ENCODE measurements around the gene BMPR1A.

The BMPR1A gene

GRCh38 chr10:86837663-86838062 lies 81.2 kb downstream of the BMPR1A start:
- no peaks in the 10 kb centered on the region for H3K4me1 ChIP-seq (ENCODE audit: low read length)
- H3K4me3 ChIP-seq (ENCODE audit: low read length), result no peak overlapping the region
- peaks cover 14% of the 10 kb centered on the region; the same call in 1 of the 2 replicates for H3K79me2 ChIP-seq (ENCODE audit: low read length)
- no peaks in the 10 kb centered on the region for H3K9me3 ChIP-seq (ENCODE audit: insufficient read depth, low read length)
- no peak overlapping the region for H2AFZ ChIP-seq (ENCODE audit: low read depth, low read length)
- no peak overlapping the region for H3K4me2 ChIP-seq (ENCODE audit: low read length)
- H3K36me3 ChIP-seq (replicated peaks; ENCODE audit: low read depth, low read length), result peaks cover 10% of the 10 kb centered on the region
- H3K27ac ChIP-seq (ENCODE audit: low read length), result no peak overlapping the region
- no peak overlapping the region for H3K9ac ChIP-seq (ENCODE audit: low read length)
- no peak for TF ChIP-seq EZH2phosphoT487 (IDR thresholded peaks at IDR 0.05; ENCODE audit: low read depth)
- no peaks in the 10 kb centered on the region for H3K27me3 ChIP-seq (ENCODE audit: low read depth, low read length)
- peaks cover 17% of the 10 kb centered on the region; the same call in 1 of the 2 replicates for H4K20me1 ChIP-seq (ENCODE audit: insufficient read depth, low read length)

GRCh38 chr10:86840498-86840897 lies 84.1 kb downstream of the BMPR1A start:
- Histone ChIP-seq H3K79me2 (ENCODE audit: low read length) (peaks cover 4% of the 10 kb centered on the region; the same call in 1 of the 2 replicates), H4K20me1 (ENCODE audit: insufficient read depth, low read length) (0 out of 2 replicates have a peak, but pooled peaks cover 4% of the 10 kb centered on the region), H3K9ac (ENCODE audit: low read length) (no peak overlapping the region), H2AFZ (ENCODE audit: low read depth, low read length) (no peak overlapping the region), H3K27me3 (ENCODE audit: low read depth, low read length) (no peaks in the 10 kb centered on the region), H3K4me2 (ENCODE audit: low read length) (no peak overlapping the region), H3K4me1 (ENCODE audit: low read length) (no peaks in the 10 kb centered on the region), H3K36me3 (replicated peaks; ENCODE audit: low read depth, low read length) (peaks cover 10% of the 10 kb centered on the region), H3K27ac (ENCODE audit: low read length) (no peak overlapping the region), H3K9me3 (ENCODE audit: insufficient read depth, low read length) (no peaks in the 10 kb centered on the region), H3K4me3 (ENCODE audit: low read length) (no peak overlapping the region)
- TF ChIP-seq EZH2phosphoT487 (IDR thresholded peaks at IDR 0.05; ENCODE audit: low read depth) (no peak), CTCF (IDR thresholded peaks at IDR 0.05; ENCODE audit: low read depth, low read length) (no peak)

- Histone ChIP-seq H3K4me3 (ENCODE audit: low read length) (no peak overlapping the region), H2AFZ (ENCODE audit: low read depth, low read length) (no peak overlapping the region), H3K79me2 (ENCODE audit: low read length) (no peaks in the 10 kb centered on the region), H3K4me2 (ENCODE audit: low read length) (no peak overlapping the region), H4K20me1 (ENCODE audit: insufficient read depth, low read length) (no peaks in the 10 kb centered on the region), H3K4me1 (ENCODE audit: low read length) (no peaks in the 10 kb centered on the region), H3K9ac (ENCODE audit: low read length) (no peak overlapping the region), H3K36me3 (replicated peaks; ENCODE audit: low read depth, low read length) (peaks cover 8% of the 10 kb centered on the region), H3K27ac (ENCODE audit: low read length) (no peak overlapping the region), H3K9me3 (ENCODE audit: insufficient read depth, low read length) (no peaks in the 10 kb centered on the region), H3K27me3 (ENCODE audit: low read depth, low read length) (no peaks in the 10 kb centered on the region)
- TF ChIP-seq CTCF (IDR thresholded peaks at IDR 0.05; ENCODE audit: low read depth, low read length), result no peak
Measured at GRCh38 chr10:86846088-86846487, 89.7 kb downstream of the BMPR1A start.

- Histone ChIP-seq H3K79me2 (ENCODE audit: low read length) (no peaks in the 10 kb centered on the region), H3K9me3 (ENCODE audit: insufficient read depth, low read length) (no peaks in the 10 kb centered on the region), H3K4me1 (ENCODE audit: low read length) (no peaks in the 10 kb centered on the region), H3K9ac (ENCODE audit: low read length) (no peak overlapping the region), H3K27ac (ENCODE audit: low read length) (no peak overlapping the region), H4K20me1 (ENCODE audit: insufficient read depth, low read length) (no peaks in the 10 kb centered on the region), H3K4me3 (ENCODE audit: low read length) (no peak overlapping the region), H3K4me2 (ENCODE audit: low read length) (no peak overlapping the region), H3K36me3 (replicated peaks; ENCODE audit: low read depth, low read length) (peaks cover 3% of the 10 kb centered on the region), H2AFZ (ENCODE audit: low read depth, low read length) (no peak overlapping the region), H3K27me3 (ENCODE audit: low read depth, low read length) (no peaks in the 10 kb centered on the region)
- TF ChIP-seq EZH2phosphoT487 (IDR thresholded peaks at IDR 0.05; ENCODE audit: low read depth), result no peak
- no peak for TF ChIP-seq CTCF (IDR thresholded peaks at IDR 0.05; ENCODE audit: low read depth, low read length)
Measured at GRCh38 chr10:86848747-86849146, 92.3 kb downstream of the BMPR1A start.

Data from OCI-LY3 (cell line).